Testis (tissue), 3 donors: ENCODE results near the gene SCO1. TPM values are rescaled to one million over a fixed set of nuclear protein-coding genes. Genes with fewer than 3 reads are reported as not detected.

ENCODE experiments used
- DNase-seq: peaks from one replicate; pipeline ENCODE4 v3.0.0-alpha.2; 2019
- H3K27ac ChIP-seq, 2 donors: fragments of 200-600 bp; sonication (generic); one replicate each; pipeline ENCODE4 v1.5.1; 2019
- H3K27me3 ChIP-seq: fragments of 200-600 bp; sonication (generic); one replicate; pipeline ENCODE4 v1.5.1; 2019
- H3K36me3 ChIP-seq: fragments of 200-600 bp; sonication (generic); one replicate; pipeline ENCODE4 v1.5.1; 2017; ENCODE audit warnings: low read depth; ENCODE audit errors: missing control alignments
- H3K4me1 ChIP-seq: fragments of 200-600 bp; sonication (generic); one replicate; pipeline ENCODE4 v1.5.1; 2019
- H3K4me3 ChIP-seq, 2 donors: fragments of 200-600 bp; sonication (generic); one replicate each; pipeline ENCODE4 v1.5.1; 2017 to 2019
- H3K9me3 ChIP-seq: fragments of 200-600 bp; sonication (generic); one replicate; pipeline ENCODE4 v1.5.1; 2017
- CTCF ChIP-seq, 3 experiments: fragments of 450-650 bp in 2 of 3; fragments of 200-600 bp in 1 of 3; sonication (generic) in 1 of 3; IDR thresholded peaks; one replicate each; pipeline ENCODE4 v1.5.1; 2016 to 2019; ENCODE audit warnings: antibody characterized with exemption in 3 of 3, mild to moderate bottlenecking in 2 of 3, moderate library complexity in 1 of 3
- POLR2A ChIP-seq: fragments of 450-650 bp; IDR thresholded peaks from one replicate; pipeline ENCODE4 v1.6.1; 2017; ENCODE audit warnings: antibody characterized with exemption, mild to moderate bottlenecking, moderate library complexity
- WGBS, 2 donors: methylation state at CpG; one replicate each; pipeline ENCODE4 v1.1.5; 2018; 5-methylcytosine and 5-hydroxymethylcytosine counted together
- intact Hi-C: fragments of 100-400 bp; cut with DNase I; formaldehyde crosslinking; loops from one replicate; pipeline ENCODE4 v1.15.1; 2023; ENCODE audit warnings: low total_unique reads
- polyA plus RNA-seq: library from polyadenylated mRNA; stranded (reverse); fragments of 350-450 nt; fragmentation: Illumina TruSeq; extraction: RNeasy Lipid Tissue Mini Kit (QIAGEN cat#74804); gene quantifications from one replicate; pipeline ENCODE4 v1.2.3, GENCODE V29; 2014; ENCODE audit warnings: low read depth, low replicate concordance; ENCODE audit not compliant: insufficient read depth
- total RNA-seq, 2 donors: library from RNA; depleted of rRNA; stranded (reverse); fragments of >200 nt; gene quantifications; one replicate each; pipeline ENCODE4 v1.2.3, GENCODE V29; 2016

Gene SCO1
- total and polyA plus RNA-seq, 3 donors from 2014 or later: 23.9 to 31.9 (median 25.7) TPM

- no peak for DNase-seq
- 71 to 90% methylated on average over 2 of the region's 2 CpGs for WGBS, 2 donors
- Histone ChIP-seq H3K36me3 (no peaks in the 10 kb centered on the region), H3K4me3 (no peak overlapping the region), H3K4me1 (peaks cover 7% of the 10 kb centered on the region), H3K9me3 (no peaks in the 10 kb centered on the region), H3K27ac (no peak overlapping the region), H3K27me3 (no peaks in the 10 kb centered on the region)
- intact Hi-C loops: no loop called here
- TF ChIP-seq POLR2A: no peak
- no peak for TF ChIP-seq CTCF (IDR thresholded peaks at IDR 0.05)
These were observed 28.9 kb upstream of the SCO1 start for GRCh38 chr17:10726196-10726595.

- TF ChIP-seq CTCF (IDR thresholded peaks at IDR 0.05) (no peak), POLR2A (no peak)
- H3K4me3 ChIP-seq: no peak overlapping the region
- DNase-seq: no peak
- WGBS, 2 donors: 73 to 83% methylated on average over 3 of the region's 3 CpGs
- H3K27ac ChIP-seq: no peak overlapping the region
- H3K36me3 ChIP-seq: no peaks in the 10 kb centered on the region
- H3K4me1 ChIP-seq: no peaks in the 10 kb centered on the region
- H3K9me3 ChIP-seq: no peaks in the 10 kb centered on the region
- no peaks in the 10 kb centered on the region for H3K27me3 ChIP-seq
- intact Hi-C loops: no loop called here
These were observed 27.9 kb upstream of the SCO1 start for GRCh38 chr17:10725262-10725661.

- Histone ChIP-seq H3K4me3 (no peak overlapping the region), H3K27me3 (no peaks in the 10 kb centered on the region), H3K36me3 (no peaks in the 10 kb centered on the region), H3K4me1 (no peaks in the 10 kb centered on the region), H3K27ac (no peak overlapping the region), H3K9me3 (no peaks in the 10 kb centered on the region)
- TF ChIP-seq POLR2A: no peak
- TF ChIP-seq CTCF (IDR thresholded peaks at IDR 0.05): no peak
- WGBS, 2 donors: 84 to 87% methylated on average over 11 of the region's 11 CpGs
- intact Hi-C loops: no loop called here
- DNase-seq: no peak
These were observed 27.3 kb upstream of the SCO1 start for GRCh38 chr17:10724546-10725195.

GRCh38 chr17:10718547-10718946 lies 21.2 kb upstream of the SCO1 start:
- intact Hi-C loops: no loop called here
- no peak for DNase-seq
- Histone ChIP-seq H3K27me3 (no peaks in the 10 kb centered on the region), H3K36me3 (no peaks in the 10 kb centered on the region), H3K4me3 (no peak overlapping the region), H3K4me1 (no peaks in the 10 kb centered on the region), H3K27ac (no peak overlapping the region), H3K9me3 (no peaks in the 10 kb centered on the region)
- WGBS, 2 donors: 44 to 97% methylated on average over 1 of the region's 1 CpG
- no peak for TF ChIP-seq POLR2A
- TF ChIP-seq CTCF (IDR thresholded peaks at IDR 0.05): no peak

GRCh38 chr17:10716218-10716617 lies 18.9 kb upstream of the SCO1 start:
- Histone ChIP-seq H3K27me3 (no peaks in the 10 kb centered on the region), H3K4me3 (no peak overlapping the region), H3K27ac (no peak overlapping the region), H3K9me3 (no peaks in the 10 kb centered on the region), H3K36me3 (no peaks in the 10 kb centered on the region), H3K4me1 (no peaks in the 10 kb centered on the region)
- intact Hi-C loops: no loop called here
- TF ChIP-seq POLR2A (no peak), CTCF (IDR thresholded peaks at IDR 0.05) (no peak)
- 86 to 88% methylated on average over 10 of the region's 10 CpGs for WGBS, 2 donors
- no peak for DNase-seq
